ENCODE results near the gene IMMP2L.

DNA sequence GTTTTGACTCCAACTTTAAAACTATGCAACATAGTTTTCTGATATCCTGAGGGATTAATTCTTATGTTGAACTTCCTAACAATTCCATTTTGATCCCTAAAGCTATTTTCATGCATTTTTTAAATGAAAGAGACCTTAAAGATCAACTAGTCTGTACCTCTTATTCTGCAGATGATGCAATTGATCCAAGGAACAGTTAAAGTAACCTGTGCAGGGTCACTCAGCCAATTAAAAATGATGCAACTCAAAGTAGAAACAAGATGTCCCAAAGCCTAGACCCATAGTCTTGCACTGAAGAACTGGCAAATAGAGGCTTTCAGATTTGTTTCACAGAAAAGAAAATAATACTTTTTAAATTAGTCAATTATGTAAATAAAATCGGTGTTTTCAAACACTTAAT lies 86.3 kb downstream of the IMMP2L start:
- TF ChIP-seq, protein P1, sequence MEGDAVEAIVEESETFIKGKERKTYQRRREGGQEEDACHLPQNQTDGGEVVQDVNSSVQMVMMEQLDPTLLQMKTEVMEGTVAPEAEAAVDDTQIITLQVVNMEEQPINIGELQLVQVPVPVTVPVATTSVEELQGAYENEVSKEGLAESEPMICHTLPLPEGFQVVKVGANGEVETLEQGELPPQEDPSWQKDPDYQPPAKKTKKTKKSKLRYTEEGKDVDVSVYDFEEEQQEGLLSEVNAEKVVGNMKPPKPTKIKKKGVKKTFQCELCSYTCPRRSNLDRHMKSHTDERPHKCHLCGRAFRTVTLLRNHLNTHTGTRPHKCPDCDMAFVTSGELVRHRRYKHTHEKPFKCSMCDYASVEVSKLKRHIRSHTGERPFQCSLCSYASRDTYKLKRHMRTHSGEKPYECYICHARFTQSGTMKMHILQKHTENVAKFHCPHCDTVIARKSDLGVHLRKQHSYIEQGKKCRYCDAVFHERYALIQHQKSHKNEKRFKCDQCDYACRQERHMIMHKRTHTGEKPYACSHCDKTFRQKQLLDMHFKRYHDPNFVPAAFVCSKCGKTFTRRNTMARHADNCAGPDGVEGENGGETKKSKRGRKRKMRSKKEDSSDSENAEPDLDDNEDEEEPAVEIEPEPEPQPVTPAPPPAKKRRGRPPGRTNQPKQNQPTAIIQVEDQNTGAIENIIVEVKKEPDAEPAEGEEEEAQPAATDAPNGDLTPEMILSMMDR (IDR thresholded peaks at IDR 0.05; ENCODE audit: insufficient read depth, low read length, poor library complexity, severe bottlenecking), result no peak
- no peak for TF ChIP-seq EZH2phosphoT487 (conservative IDR thresholded peaks at IDR 0.05; ENCODE audit: low read length)

All from SU-DHL-6 (cell line).